ENCODE data around the gene CYP26B1. TPM values are rescaled to one million over a fixed set of nuclear protein-coding genes. Genes with fewer than 3 reads are reported as not detected.

The CYP26B1 gene
- polyA plus RNA-seq, 3 donors, result not detected

DNA sequence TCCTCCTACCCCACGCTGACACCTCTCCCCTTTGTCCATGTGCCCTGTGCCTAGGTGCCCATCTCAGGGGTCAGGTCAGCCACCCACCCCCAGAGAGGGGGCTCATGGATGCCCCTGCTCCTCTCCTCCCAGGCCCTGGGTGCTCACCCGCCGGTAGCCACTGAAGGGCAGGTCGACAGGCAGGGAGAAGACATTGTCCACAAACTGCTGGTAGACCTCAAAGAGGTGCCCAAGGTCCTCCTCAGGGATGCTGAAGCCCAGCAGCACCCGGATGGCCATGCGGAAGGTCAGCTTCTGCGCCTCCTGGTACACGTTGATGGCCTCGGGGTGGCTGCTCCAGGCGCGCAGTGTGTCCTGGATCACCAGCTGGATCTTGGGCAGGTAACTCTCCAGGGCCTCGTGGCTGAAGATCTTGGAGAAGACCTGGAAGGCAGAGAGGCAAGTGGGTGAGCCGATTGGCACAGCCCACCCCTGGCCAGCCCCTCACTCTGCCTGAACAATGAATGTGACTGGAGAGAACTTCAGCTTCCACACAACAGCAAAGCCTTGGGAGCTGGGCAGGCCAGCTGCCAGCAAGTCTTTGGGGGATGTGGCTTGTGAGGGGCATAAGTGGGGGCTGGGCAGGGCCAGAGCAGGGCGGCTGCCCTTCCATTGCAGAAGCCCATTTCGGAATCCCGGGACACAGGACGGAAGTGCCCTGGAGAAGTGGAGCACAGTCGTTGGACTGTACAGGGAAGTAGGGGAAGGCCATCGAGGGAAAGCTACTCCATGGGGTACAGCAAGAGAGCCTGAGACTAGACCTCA, 12.5 kb downstream of the CYP26B1 start:
- Histone ChIP-seq H4K20me1 (ENCODE audit: insufficient read depth, low read length) (no peaks in the 10 kb centered on the region), H3K27me3 (ENCODE audit: control insufficient read depth in 2 of 2, insufficient read depth in 2 of 2, low read length in 2 of 2) (no peaks in the 10 kb centered on the region), H2AFZ (ENCODE audit: insufficient read depth, low read depth, low read length, poor library complexity, severe bottlenecking) (no peak overlapping the region), H3K27ac (ENCODE audit: low read depth in 1 of 2, low read length in 2 of 2) (no peak overlapping the region), H3K9ac (ENCODE audit: insufficient read depth, low read length, poor library complexity, severe bottlenecking) (no peak overlapping the region), H3K36me3 (replicated peaks in 1 of 2; ENCODE audit: control insufficient read depth in 1 of 2, insufficient read depth in 2 of 2, low read length in 2 of 2) (no peaks in the 10 kb centered on the region), H3K4me2 (replicated peaks; ENCODE audit: extremely low read depth, low read length, poor library complexity, severe bottlenecking) (no peak overlapping the region), H3K4me1 (ENCODE audit: control insufficient read depth in 1 of 2, insufficient read depth in 2 of 2, low read length in 2 of 2) (no peaks in the 10 kb centered on the region), H3K9me3 (replicated peaks in 1 of 2; ENCODE audit: control insufficient read depth in 1 of 2, insufficient read depth in 1 of 2, low read length in 2 of 2) (no peaks in the 10 kb centered on the region), H3K79me2 (ENCODE audit: insufficient read depth, low read length) (no peaks in the 10 kb centered on the region), H3K4me3 (replicated peaks in 1 of 3; ENCODE audit: low read depth in 2 of 3, low read length in 3 of 3) (no peak overlapping the region)
- Mint-ChIP-seq H3K9me3 (peaks cover 0 to 2% (median 0%) of the 10 kb centered on the region in 7 donors), H3K36me3 (no peaks in the 10 kb centered on the region), H3K4me3 (no peak overlapping the region), H3K27me3 (ENCODE audit: low read depth in 3 of 3) (peaks cover 6 to 16% (median 11%) of the 10 kb centered on the region in 3 donors), H3K27ac (no peak overlapping the region), H3K4me1 (no peaks in the 10 kb centered on the region)
- DNase-seq, result no peak
- intact Hi-C loops (cut with micrococcal nuclease), result no loop called here
- 91% methylated on average over 19 of the region's 19 CpGs for WGBS (ENCODE audit: insufficient coverage)
- TF ChIP-seq, protein P1, sequence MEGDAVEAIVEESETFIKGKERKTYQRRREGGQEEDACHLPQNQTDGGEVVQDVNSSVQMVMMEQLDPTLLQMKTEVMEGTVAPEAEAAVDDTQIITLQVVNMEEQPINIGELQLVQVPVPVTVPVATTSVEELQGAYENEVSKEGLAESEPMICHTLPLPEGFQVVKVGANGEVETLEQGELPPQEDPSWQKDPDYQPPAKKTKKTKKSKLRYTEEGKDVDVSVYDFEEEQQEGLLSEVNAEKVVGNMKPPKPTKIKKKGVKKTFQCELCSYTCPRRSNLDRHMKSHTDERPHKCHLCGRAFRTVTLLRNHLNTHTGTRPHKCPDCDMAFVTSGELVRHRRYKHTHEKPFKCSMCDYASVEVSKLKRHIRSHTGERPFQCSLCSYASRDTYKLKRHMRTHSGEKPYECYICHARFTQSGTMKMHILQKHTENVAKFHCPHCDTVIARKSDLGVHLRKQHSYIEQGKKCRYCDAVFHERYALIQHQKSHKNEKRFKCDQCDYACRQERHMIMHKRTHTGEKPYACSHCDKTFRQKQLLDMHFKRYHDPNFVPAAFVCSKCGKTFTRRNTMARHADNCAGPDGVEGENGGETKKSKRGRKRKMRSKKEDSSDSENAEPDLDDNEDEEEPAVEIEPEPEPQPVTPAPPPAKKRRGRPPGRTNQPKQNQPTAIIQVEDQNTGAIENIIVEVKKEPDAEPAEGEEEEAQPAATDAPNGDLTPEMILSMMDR (IDR thresholded peaks at IDR 0.05), result no peak

DNA sequence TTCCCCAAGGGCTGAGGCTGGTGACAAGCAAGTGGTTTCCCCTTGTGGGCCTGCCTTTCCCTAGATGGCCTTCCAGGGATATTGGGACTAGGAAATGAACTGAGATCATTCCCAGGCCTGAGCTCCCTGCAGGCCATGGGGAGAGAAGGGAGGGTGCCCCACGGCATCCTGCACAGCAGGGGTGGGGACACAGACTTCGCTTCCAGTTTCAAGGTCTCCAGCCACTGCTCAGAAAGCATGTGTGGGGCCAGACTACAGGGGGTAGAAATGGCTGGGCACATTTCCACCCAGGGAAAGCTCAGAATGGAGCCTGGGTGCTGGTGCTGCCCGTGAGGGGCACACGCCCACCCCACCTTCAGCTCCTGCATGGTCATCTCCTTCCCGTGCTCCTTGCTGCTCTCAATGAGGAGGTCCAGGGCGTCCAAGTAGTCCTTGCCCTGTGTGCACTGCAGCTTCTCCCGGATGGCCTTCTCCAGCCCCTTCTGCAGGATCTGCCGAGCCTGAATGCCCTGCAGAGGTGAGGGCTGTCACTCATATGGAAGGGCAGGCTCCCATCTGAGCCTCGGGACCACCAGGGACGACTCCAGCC, 13.2 kb downstream of the CYP26B1 start:
- H3K9ac ChIP-seq (ENCODE audit: insufficient read depth, low read length, poor library complexity, severe bottlenecking), result no peak overlapping the region
- no peak overlapping the region for H2AFZ ChIP-seq (ENCODE audit: insufficient read depth, low read depth, low read length, poor library complexity, severe bottlenecking)
- TF ChIP-seq, protein P1 (IDR thresholded peaks at IDR 0.05), result no peak
- no peaks in the 10 kb centered on the region for H3K36me3 Mint-ChIP-seq
- no peaks in the 10 kb centered on the region for H3K9me3 ChIP-seq (replicated peaks in 1 of 2; ENCODE audit: control insufficient read depth in 1 of 2, insufficient read depth in 1 of 2, low read length in 2 of 2)
- no peaks in the 10 kb centered on the region for H3K79me2 ChIP-seq (ENCODE audit: insufficient read depth, low read length)
- H3K27me3 Mint-ChIP-seq (ENCODE audit: low read depth in 3 of 3), result peaks cover 10 to 18% (median 11%) of the 10 kb centered on the region in 3 donors
- intact Hi-C loops (cut with micrococcal nuclease), result no loop called here
- no peaks in the 10 kb centered on the region for H3K27me3 ChIP-seq (ENCODE audit: control insufficient read depth in 2 of 2, insufficient read depth in 2 of 2, low read length in 2 of 2)
- H3K9me3 Mint-ChIP-seq, result peaks cover 0 to 2% (median 0%) of the 10 kb centered on the region in 7 donors
- no peak overlapping the region for H3K4me3 ChIP-seq (replicated peaks in 1 of 3; ENCODE audit: low read depth in 2 of 3, low read length in 3 of 3)
- peak overlapping the region in 1 of 7 donors; percentile 45 for H3K27ac Mint-ChIP-seq
- H3K4me2 ChIP-seq (replicated peaks; ENCODE audit: extremely low read depth, low read length, poor library complexity, severe bottlenecking), result no peak overlapping the region
- no peaks in the 10 kb centered on the region for H3K4me1 Mint-ChIP-seq
- 85% methylated on average over 9 of the region's 10 CpGs for WGBS (ENCODE audit: insufficient coverage)
- no peaks in the 10 kb centered on the region for H3K36me3 ChIP-seq (replicated peaks in 1 of 2; ENCODE audit: control insufficient read depth in 1 of 2, insufficient read depth in 2 of 2, low read length in 2 of 2)
- H3K4me3 Mint-ChIP-seq, result no peak overlapping the region
- no peaks in the 10 kb centered on the region for H3K4me1 ChIP-seq (ENCODE audit: control insufficient read depth in 1 of 2, insufficient read depth in 2 of 2, low read length in 2 of 2)
- DNase-seq, result no peak
- H4K20me1 ChIP-seq (ENCODE audit: insufficient read depth, low read length), result no peaks in the 10 kb centered on the region
- H3K27ac ChIP-seq (ENCODE audit: low read depth in 1 of 2, low read length in 2 of 2), result no peak overlapping the region
